ENCODE measurements around the gene VSIR.
A peak's percentile ranks its signal among the peaks of the same experiment; 100 is the strongest.

The VSIR gene

DNA sequence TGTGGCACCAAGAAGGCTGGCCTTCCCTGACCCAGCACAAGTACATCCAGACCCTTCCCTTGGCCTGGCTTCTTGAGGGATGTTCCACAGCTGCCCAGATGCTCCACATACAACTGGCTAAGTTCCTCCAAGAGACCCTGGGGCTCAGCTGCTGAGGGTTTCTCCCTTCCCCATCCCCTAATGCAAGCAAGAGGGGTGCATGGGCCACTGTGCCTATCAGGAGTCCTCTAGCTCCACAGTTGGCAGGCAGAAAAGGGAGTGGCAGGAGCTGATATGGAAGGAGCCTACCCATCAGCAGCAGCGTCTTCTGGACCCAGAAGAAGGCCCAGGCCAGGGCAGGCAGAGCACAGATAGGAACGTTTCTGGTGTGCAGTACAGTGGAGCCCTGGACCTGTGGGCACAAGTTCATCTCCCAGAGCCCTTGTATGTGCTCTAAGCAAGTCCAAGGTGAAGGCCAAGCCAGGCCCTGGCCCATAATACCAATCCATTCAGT is 26.2 kb downstream of the VSIR start:
- DNase-seq (ENCODE audit: low read depth), result no peak

- no peak for DNase-seq (ENCODE audit: low read depth)
Measured at GRCh38 chr10:71746344-71747037, 26.8 kb downstream of the VSIR start.

DNA sequence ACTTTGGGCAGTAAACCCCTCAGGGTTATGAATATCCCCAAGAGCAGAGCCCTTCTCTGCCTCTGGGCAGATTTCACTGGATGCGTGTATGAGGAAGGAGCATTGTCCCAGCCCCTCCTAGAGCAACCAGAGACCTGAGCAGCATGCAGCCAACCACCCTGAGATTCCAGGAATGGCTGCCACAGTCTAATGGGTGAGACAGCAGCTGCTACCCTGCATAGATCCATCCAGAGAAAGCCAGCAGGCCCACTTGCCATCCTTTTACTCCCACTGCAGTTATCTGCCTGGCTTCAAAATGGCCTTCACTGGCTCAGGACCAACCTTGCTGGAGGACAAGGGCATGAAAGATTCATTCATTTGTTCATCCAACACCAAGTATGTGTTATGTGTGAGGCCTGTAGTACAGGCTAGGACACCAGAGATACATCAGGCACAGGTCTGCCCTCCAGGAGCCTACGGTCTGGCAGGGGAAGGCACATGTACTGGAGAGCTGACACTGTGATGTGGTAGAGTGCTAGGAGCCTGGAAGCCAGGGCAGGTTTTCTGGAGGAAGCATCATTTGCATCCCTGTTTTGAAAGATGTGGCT is 27.6 kb downstream of the VSIR start:
- DNase-seq (ENCODE audit: low read depth), result no peak

GRCh38 chr10:71744897-71745663 is 28.2 kb downstream of the VSIR start:
- no peak for DNase-seq (ENCODE audit: low read depth)

GRCh38 chr10:71743866-71744265 is 29.5 kb downstream of the VSIR start:
- no peak for DNase-seq (ENCODE audit: low read depth)

DNA sequence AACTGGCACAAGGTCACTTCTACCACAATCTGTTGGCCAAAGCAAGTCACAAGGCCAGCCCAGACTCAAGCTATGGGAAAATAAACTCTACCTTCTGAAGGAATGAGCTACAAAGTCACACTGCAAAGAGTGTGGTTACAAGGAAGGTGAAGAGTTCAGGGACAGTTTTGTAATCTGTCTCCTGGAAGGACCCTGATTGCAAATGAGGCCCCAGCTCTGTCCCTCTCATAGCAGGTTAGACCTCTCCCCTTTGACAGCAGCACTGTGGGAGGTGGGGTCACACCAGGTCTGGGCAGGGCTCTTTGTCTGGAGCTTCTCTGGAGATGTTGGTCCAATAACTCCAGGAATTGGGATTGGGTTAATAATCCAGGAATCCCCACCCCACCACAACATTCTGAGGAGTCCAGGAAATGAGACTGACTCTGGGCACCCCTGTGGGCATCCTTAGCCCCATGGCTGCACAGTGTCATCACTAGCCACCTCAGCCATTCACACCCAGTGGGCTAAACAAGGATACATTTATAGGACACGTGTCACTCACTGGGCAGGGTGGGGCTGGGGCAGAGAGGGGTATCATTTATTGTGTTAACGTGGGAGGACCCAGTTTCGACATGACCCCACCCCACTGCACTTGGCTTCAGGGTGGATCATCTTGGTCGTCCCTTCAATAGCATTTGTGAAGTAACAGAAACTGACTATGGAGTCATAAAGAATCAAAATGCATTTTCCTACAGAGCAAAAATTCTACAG is 30.1 kb downstream of the VSIR start:
- DNase-seq (ENCODE audit: low read depth), result no peak

DNA sequence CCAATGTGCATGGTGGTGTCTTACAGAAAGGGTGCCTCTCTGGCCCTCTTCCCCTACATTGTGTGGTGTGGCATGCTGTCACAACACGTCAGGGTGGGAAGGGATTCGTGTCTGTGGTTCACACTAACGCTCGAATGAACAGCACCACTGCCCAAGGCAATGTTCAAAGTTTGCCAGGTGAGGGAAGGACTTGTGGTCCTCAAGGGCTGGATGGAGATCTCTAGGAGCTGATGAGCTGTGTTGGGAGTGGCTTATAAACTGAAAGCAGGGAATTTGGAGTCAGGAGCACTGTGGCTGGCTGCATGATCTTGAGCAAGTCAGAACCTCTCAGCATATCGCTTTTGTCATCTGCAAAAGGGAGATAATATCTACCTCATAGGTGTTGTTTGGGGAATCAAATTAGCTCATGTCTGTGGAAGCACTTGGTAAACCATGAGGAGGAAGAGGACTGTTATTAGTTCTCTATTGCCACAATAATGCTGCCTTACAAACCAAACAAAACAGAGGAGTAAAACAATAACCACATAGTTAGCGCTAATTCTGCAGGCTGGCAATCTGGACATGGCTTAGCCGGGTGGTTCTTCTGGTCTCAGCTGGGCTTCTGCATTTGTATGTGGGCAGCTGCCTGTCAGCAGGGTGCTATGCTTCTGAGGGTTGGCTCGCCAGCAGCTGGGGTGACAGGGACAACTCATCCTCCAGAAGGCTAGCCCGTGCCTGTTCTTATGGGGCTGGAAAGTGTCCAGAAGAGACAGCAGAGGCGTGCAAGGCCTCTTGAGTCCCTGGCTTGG is 30.8 kb downstream of the VSIR start:
- DNase-seq (ENCODE audit: low read depth), result no peak

DNA sequence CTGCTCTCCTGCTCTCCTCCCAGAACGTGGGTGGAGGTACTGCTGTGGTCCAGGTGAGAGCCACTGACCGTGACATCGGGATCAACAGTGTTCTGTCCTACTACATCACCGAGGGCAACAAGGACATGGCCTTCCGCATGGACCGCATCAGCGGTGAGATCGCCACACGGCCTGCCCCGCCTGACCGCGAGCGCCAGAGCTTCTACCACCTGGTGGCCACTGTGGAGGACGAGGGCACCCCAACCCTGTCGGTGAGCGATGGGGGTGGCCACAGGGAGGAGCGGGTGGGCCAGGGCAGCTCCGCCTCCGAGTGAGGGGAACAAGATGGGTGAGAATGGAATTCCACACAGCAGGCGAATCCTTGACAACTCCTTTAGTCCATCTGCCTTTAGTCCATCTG is 31.6 kb downstream of the VSIR start:
- DNase-seq (ENCODE audit: low read depth), result no peak

- DNase-seq (ENCODE audit: low read depth), result no peak
Measured at GRCh38 chr10:71741029-71741428, 32.3 kb downstream of the VSIR start.

GRCh38 chr10:71740069-71740653 is 33.2 kb downstream of the VSIR start:
- peak; percentile 83 for DNase-seq (ENCODE audit: low read depth)

- no peak for DNase-seq (ENCODE audit: low read depth)
Measured at GRCh38 chr10:71739358-71739900, 33.9 kb downstream of the VSIR start.

GRCh38 chr10:71737834-71738197 is 35.5 kb downstream of the VSIR start:
- peak; percentile 92 for DNase-seq (ENCODE audit: low read depth)

DNA sequence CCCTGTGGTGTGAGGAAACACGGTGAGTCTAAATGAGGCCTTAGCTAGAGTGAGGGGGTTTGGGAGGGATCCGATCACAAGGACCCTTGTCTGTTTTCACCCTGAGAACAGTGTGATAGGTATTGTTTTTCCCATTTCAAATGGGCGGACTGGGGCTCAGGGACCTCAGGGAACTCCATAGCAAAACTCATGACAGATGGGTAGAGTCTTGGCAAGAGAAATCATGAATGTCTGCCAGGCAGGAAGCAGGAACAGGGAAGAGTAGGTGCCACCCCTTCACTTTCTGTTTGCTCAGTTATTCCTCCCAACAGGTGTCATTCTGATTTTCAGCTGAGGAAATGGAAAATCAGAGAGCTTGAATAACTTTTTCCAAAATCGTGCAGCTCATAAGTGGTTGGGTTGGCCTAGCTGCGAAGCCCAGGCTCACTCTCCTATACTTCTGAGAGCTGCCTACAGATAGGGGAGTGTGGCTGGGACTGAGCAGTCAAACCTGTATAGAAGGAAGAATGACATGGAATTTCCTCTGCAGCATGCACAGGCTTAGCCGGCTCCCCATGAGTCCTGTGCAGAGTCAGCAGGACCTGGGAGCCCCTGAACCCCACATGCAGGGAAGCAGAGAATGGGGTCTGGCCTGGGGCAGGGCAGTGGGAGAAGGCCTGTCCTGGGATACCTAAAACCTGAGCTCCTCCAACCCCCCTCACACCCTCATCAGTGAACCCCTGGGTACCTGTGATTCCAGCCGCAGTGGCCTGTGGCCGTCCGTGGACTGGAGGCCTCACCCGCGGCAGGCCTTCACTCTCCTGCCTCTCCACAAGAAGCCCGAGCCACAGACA is 36.1 kb downstream of the VSIR start:
- no peak for DNase-seq (ENCODE audit: low read depth)

- DNase-seq (ENCODE audit: low read depth), result no peak
Measured at GRCh38 chr10:71736570-71736952, 36.8 kb downstream of the VSIR start.

GRCh38 chr10:71735709-71736569 is 37.4 kb downstream of the VSIR start:
- no peak for DNase-seq (ENCODE audit: low read depth)

DNA sequence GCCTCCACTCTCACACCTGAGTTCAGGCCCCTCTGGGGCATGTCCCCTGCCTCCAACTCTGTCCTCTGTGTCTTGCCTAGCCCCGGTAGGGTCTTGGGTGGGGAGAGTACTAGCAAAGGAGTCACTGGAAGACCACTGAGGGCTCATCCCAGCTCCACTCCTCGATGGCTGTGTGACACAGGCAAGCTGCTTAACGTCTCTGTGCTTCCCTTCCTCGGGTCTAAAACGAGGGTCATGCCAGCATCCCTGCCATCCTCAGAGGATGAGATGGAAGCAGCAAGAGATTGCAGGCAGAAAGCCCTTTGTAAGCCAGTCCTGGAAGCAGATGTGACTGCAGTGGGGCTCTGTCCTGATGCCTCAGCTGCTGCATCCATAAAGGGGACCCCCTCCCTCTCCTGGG is 38.5 kb downstream of the VSIR start:
- DNase-seq (ENCODE audit: low read depth), result no peak

DNA sequence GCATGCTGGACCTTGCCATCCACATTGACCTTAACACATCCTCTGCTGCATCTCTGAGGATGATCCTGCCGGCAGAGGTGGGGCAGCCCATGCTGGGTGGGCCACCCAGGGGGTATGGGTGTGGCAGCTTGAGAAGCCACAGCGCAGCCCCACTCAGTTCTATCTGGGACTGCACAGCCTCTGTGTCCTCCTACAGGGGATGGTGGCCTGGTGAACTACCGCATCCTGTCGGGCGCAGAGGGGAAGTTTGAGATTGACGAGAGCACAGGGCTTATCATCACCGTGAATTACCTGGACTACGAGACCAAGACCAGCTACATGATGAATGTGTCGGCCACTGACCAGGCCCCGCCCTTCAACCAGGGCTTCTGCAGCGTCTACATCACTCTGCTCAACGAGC is 41.5 kb downstream of the VSIR start:
- DNase-seq (ENCODE audit: low read depth), result no peak

- no peak for DNase-seq (ENCODE audit: low read depth)
Measured at GRCh38 chr10:71729161-71729636, 44.1 kb downstream of the VSIR start.

Data from GM04504 (cell line).